HG02798 (cell line): Measurements from ENCODE around the gene NRP2.

ENCODE experiments used
- ATAC-seq: cut with Tn5 transposase; IDR thresholded peaks from one replicate; pipeline ENCODE4 v1.9.1; 2021; ENCODE audit warnings: mild to moderate bottlenecking; ENCODE audit not compliant: unreplicated experiment, poor library complexity

Gene NRP2

DNA sequence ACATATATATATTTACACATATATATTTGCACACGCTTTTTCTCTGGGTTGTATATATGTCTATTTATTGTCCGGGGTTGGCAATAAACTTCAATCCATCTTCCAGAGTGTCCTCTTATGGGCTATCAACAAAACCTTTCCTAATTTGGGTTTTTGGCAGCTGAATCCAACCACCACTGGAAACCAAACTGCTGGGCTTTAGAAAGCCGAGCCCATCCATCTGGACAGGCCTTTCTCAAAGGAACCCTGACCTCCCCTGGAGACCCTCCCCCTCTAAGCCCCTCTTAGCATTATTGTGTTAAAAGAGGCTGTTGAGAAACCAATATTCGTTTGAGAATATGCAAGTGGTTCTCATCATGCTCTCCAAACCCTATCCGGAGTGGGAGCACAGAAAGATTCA is 153.6 kb downstream of the NRP2 start:
- no peak for ATAC-seq

DNA sequence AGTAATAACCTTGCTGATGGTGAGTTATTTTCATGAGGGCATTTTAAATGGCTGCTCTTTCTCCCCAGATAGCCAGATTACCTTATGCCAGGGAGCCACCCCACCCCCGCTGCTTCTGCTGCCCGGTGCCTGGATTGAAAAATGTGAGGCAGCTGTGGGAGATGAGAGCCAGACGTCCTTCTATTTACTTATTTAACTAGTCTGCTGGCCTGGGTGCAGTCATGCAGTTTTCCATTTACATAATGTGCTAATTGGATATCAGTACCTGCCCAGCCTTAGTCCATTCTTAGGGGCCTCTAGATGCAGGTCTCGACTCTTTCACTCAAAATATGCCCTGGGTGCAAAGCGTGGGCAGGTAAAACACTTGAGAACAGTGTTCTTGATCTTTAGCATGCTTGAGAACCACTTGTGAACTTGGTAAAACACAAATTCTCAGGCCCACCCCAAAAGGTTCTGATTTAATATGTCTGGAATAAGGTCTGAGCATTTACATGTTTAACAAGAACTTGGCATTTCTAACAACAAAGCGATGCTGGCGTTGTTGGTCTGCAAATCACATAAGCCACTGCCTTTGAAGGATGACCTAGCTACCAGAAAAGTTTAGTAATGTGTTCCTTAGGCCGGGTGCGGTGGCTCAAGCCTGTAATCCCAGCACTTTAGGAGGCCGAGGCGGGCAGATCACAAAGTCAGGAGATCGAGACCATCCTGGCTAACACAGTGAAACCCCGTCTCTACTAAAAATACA is 154.3 kb downstream of the NRP2 start:
- ATAC-seq = no peak

DNA sequence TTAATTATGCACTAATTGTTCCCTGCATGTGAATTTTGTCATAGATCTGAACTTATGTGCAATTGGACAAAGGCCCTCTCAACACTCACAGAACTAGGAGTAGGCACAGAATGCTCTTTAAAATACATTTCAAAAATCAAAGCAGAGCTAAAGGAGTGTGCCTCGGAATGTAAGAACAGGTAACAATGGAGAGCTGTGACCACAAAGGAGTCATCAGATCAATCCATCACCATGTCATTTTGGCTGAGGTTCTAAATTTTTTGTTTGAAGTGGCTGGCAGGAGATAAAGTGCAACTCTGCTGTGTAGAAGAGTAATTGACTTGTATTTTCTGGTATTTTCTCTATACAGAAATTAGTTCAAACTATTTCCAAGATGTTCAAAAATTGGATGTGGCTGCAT is 155.4 kb downstream of the NRP2 start:
- ATAC-seq = no peak

DNA sequence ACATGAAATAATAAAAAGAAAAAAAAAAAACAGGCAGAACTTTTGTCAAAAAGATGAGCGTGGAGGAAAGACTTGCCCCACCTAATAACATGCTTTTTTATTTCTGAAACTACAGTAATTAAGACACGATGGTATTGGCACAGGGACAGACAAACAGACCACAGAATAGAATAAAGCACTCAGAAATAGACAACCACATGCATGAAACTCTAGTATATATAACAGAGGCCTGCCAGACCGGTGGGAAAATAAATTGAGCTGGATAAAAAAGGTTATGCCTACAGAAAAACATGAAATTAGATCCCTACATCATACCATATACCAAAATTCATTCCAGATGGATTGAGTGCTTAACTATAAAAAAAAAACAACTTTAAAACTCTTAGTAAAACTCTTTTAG is 163.1 kb downstream of the NRP2 start:
- no peak for ATAC-seq
